Uterus (tissue), 4 donors: ENCODE measurements around the gene PRDM15. TPM values are rescaled to one million over a fixed set of nuclear protein-coding genes. Genes with fewer than 3 reads are reported as not detected.

ENCODE experiments used
- DNase-seq, 2 donors: peaks; one replicate each; pipeline ENCODE4 v3.0.0-alpha.2; 2019 to 2020
- H3K27ac ChIP-seq, 2 donors: fragments of 200-600 bp; sonication (generic); 1 replicate in 1 of 2; 2 replicates in 1 of 2; pipeline ENCODE4 v1.5.1; 2016 to 2018
- H3K27me3 ChIP-seq, 2 donors: fragments of 200-600 bp; sonication (generic); one replicate each; pipeline ENCODE4 v1.5.1; 2018 to 2019; ENCODE audit warnings: control low read depth in 1 of 2
- H3K36me3 ChIP-seq, 2 donors: fragments of 200-600 bp; sonication (generic); one replicate each; pipeline ENCODE4 v1.5.1; 2019; ENCODE audit warnings: control low read depth in 1 of 2
- H3K4me1 ChIP-seq, 2 donors: fragments of 200-600 bp; sonication (generic); one replicate each; pipeline ENCODE4 v1.5.1; 2018 to 2019; ENCODE audit warnings: control low read depth in 1 of 2
- H3K4me3 ChIP-seq, 2 donors: fragments of 200-600 bp; sonication (generic); 1 replicate in 1 of 2; 2 replicates in 1 of 2; pipeline ENCODE4 v1.5.1; 2018 to 2019; ENCODE audit warnings: mild to moderate bottlenecking in 1 of 2
- H3K9me3 ChIP-seq, 2 donors: fragments of 200-600 bp; sonication (generic); one replicate each; pipeline ENCODE4 v1.5.1; 2019; ENCODE audit warnings: control low read depth in 1 of 2
- POLR2A ChIP-seq, 2 donors: fragments of 450-650 bp; IDR thresholded peaks; one replicate each; pipeline ENCODE4 v1.6.1; 2016; ENCODE audit warnings: antibody characterized with exemption in 2 of 2, mild to moderate bottlenecking in 1 of 2, moderate library complexity in 1 of 2
- intact Hi-C: fragments of 100-400 bp; cut with DNase I; formaldehyde crosslinking; loops from one replicate; pipeline ENCODE4 v1.15.1; 2023; ENCODE audit warnings: low total_unique reads
- total RNA-seq, 4 donors: library from RNA; depleted of rRNA in 3 of 4; stranded (reverse); fragments of >200 nt in 3 of 4; gene quantifications; one replicate each; pipeline versions ENCODE4 v1.1.0 to v1.2.4, GENCODE V29; 2014 to 2023
- TF ChIP-seq, protein P1 (sequence below), 4 experiments: fragments of 200-600 bp in 2 of 4; fragments of 450-650 bp in 2 of 4; sonication (generic) in 2 of 4; IDR thresholded peaks; one replicate each; pipeline ENCODE4 v1.5.1; 2016 to 2019; ENCODE audit warnings: antibody characterized with exemption in 4 of 4, mild to moderate bottlenecking in 2 of 4, moderate library complexity in 1 of 4
- donor health status: DM: yes; HTN: yes; CAD: no.

Gene PRDM15
- total RNA-seq, 4 donors from 2014 or later = 5.9 to 11.0 (median 6.5) TPM

GRCh38 chr21:41907496-41908258 lies 28.5 kb upstream of the PRDM15 start:
- intact Hi-C loops = no loop called here
- no peaks in the 10 kb centered on the region for H3K27me3 ChIP-seq
- no peaks in the 10 kb centered on the region for H3K36me3 ChIP-seq
- no peaks in the 10 kb centered on the region for H3K4me1 ChIP-seq
- H3K9me3 ChIP-seq = no peaks in the 10 kb centered on the region
- H3K4me3 ChIP-seq = no peak overlapping the region
- no peak for DNase-seq
- no peak for TF ChIP-seq POLR2A (IDR thresholded peaks at IDR 0.05)
- TF ChIP-seq, protein P1, sequence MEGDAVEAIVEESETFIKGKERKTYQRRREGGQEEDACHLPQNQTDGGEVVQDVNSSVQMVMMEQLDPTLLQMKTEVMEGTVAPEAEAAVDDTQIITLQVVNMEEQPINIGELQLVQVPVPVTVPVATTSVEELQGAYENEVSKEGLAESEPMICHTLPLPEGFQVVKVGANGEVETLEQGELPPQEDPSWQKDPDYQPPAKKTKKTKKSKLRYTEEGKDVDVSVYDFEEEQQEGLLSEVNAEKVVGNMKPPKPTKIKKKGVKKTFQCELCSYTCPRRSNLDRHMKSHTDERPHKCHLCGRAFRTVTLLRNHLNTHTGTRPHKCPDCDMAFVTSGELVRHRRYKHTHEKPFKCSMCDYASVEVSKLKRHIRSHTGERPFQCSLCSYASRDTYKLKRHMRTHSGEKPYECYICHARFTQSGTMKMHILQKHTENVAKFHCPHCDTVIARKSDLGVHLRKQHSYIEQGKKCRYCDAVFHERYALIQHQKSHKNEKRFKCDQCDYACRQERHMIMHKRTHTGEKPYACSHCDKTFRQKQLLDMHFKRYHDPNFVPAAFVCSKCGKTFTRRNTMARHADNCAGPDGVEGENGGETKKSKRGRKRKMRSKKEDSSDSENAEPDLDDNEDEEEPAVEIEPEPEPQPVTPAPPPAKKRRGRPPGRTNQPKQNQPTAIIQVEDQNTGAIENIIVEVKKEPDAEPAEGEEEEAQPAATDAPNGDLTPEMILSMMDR (IDR thresholded peaks at IDR 0.05) = no peak
- H3K27ac ChIP-seq = no peak overlapping the region

DNA sequence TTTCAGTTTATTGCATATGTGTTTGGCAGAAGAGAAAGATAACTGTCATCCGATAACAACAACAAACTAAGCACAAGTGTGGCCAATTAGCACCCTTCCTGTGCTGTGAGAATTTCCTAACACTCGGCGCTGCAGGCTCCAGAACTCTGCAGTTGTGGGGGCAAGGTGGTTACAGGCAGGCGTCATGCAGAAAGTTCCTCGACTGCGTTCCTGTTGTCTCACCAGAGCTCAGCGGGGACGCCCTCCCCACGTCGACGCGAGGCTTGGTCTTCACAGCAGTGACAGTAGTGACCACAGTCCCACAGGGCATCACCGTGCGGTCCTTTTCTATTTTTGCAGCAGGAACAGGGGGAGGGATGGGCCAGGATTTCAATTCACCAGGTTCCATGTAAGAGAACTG lies 27.6 kb upstream of the PRDM15 start:
- Histone ChIP-seq H3K27me3 (no peaks in the 10 kb centered on the region), H3K4me1 (no peaks in the 10 kb centered on the region), H3K4me3 (no peak overlapping the region), H3K27ac (no peak overlapping the region), H3K9me3 (no peaks in the 10 kb centered on the region), H3K36me3 (no peaks in the 10 kb centered on the region)
- no peak for TF ChIP-seq POLR2A (IDR thresholded peaks at IDR 0.05)
- TF ChIP-seq, protein P1 (IDR thresholded peaks at IDR 0.05) = no peak
- no peak for DNase-seq
- intact Hi-C loops = no loop called here

DNA sequence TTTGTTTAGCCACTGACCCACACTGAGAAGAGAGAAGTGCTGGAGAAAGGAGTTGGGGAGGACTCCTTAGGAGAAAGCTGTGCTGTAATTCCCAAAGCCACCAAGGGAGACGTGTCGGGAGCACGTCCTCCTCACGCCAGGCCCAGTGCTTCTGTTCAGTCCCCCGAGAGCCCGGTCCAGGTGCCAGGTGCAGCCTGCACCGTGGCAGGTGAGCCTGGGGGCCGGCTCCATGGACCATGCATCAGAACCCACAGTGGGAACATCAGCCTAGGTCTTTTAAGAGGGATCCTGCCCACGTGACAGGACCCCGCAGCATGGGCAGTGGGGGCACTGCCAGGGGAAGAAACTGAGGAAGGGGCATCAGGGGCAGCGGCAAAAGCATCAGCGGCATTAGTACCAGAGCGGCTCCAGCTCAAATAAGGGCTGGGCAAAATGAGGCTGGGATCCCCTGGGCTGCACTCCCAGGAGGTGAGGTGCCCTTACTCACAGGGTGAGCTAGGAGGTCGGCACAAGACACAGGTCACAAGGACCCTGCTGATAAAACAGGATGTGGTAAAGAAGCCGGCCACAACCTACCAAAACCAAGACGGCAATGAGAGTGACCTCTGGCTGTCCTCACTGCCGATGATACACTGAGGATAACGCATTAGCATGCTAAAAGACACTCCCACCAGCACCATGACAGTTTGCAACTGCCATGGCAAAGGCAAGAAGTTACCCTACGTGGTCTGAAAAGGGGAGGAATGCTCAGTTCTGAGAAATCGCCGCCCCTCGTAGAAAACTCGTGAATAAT lies 24.6 kb upstream of the PRDM15 start:
- H3K4me1 ChIP-seq = no peaks in the 10 kb centered on the region
- intact Hi-C loops = no loop called here
- TF ChIP-seq, protein P1 (IDR thresholded peaks at IDR 0.05) = no peak
- TF ChIP-seq POLR2A (IDR thresholded peaks at IDR 0.05) = no peak
- DNase-seq = no peak
- H3K27ac ChIP-seq = no peak overlapping the region
- H3K27me3 ChIP-seq = no peaks in the 10 kb centered on the region
- H3K9me3 ChIP-seq = no peaks in the 10 kb centered on the region
- no peak overlapping the region for H3K4me3 ChIP-seq
- H3K36me3 ChIP-seq = no peaks in the 10 kb centered on the region

GRCh38 chr21:41902946-41903345 lies 23.8 kb upstream of the PRDM15 start:
- TF ChIP-seq POLR2A (IDR thresholded peaks at IDR 0.05) = no peak
- TF ChIP-seq, protein P1 (IDR thresholded peaks at IDR 0.05) = no peak
- no peaks in the 10 kb centered on the region for H3K27me3 ChIP-seq
- H3K36me3 ChIP-seq = no peaks in the 10 kb centered on the region
- no peak for DNase-seq
- H3K4me3 ChIP-seq = no peak overlapping the region
- H3K9me3 ChIP-seq = no peaks in the 10 kb centered on the region
- no peaks in the 10 kb centered on the region for H3K4me1 ChIP-seq
- no peak overlapping the region for H3K27ac ChIP-seq
- intact Hi-C loops = no loop called here

GRCh38 chr21:41901782-41902181 lies 22.6 kb upstream of the PRDM15 start:
- intact Hi-C loops = no loop called here
- Histone ChIP-seq H3K4me1 (no peaks in the 10 kb centered on the region), H3K4me3 (no peak overlapping the region), H3K36me3 (no peaks in the 10 kb centered on the region), H3K27me3 (no peaks in the 10 kb centered on the region), H3K9me3 (no peaks in the 10 kb centered on the region), H3K27ac (no peak overlapping the region)
- TF ChIP-seq, protein P1 (IDR thresholded peaks at IDR 0.05) = no peak
- no peak for TF ChIP-seq POLR2A (IDR thresholded peaks at IDR 0.05)
- no peak for DNase-seq
